Smooth muscle cell (in vitro differentiated cells): ENCODE data around the gene CTNNBL1. TPM values are rescaled to one million over a fixed set of nuclear protein-coding genes. Genes with fewer than 3 reads are reported as not detected.

Experiments
- DNase-seq: peaks from one replicate; lab custom pipeline; 2025; ENCODE audit not compliant: unreplicated experiment; lab: John Stamatoyannopoulos, UW
- H2AFZ ChIP-seq: fragments of 200-600 bp; sonication (generic); 2 replicates; pipeline ENCODE4 v1.6.0; 2016; ENCODE audit warnings: antibody characterized with exemption, low read depth, mild to moderate bottlenecking
- H3F3A ChIP-seq: fragments of 200-600 bp; sonication (generic); 2 replicates; pipeline ENCODE4 v1.6.0; 2017; ENCODE audit warnings: antibody characterized with exemption, low read depth
- H3K27ac ChIP-seq: fragments of 200-600 bp; sonication (generic); 2 replicates; pipeline ENCODE4 v1.5.1; 2016; ENCODE audit warnings: low read depth, mild to moderate bottlenecking
- H3K27me3 ChIP-seq: fragments of 200-600 bp; sonication (generic); 2 replicates; pipeline ENCODE4 v1.6.1; 2016; ENCODE audit warnings: low read depth, mild to moderate bottlenecking
- H3K36me3 ChIP-seq: fragments of 200-600 bp; sonication (generic); 2 replicates; pipeline ENCODE4 v1.5.1; 2016; ENCODE audit warnings: low read depth
- H3K4me1 ChIP-seq: fragments of 200-600 bp; sonication (generic); 2 replicates; pipeline ENCODE4 v1.5.1; 2016; ENCODE audit warnings: low read depth
- H3K4me2 ChIP-seq: fragments of 200-600 bp; sonication (generic); 2 replicates; pipeline ENCODE4 v1.6.0; 2016; ENCODE audit warnings: mild to moderate bottlenecking
- H3K4me3 ChIP-seq: fragments of 200-600 bp; sonication (generic); 2 replicates; pipeline ENCODE4 v1.5.1; 2016; ENCODE audit warnings: mild to moderate bottlenecking
- H3K79me2 ChIP-seq: fragments of 200-600 bp; sonication (generic); 2 replicates; pipeline ENCODE4 v1.6.0; 2016; ENCODE audit warnings: low read depth, mild to moderate bottlenecking
- H3K9ac ChIP-seq: fragments of 200-600 bp; sonication (generic); 2 replicates; pipeline ENCODE4 v1.6.0; 2016; ENCODE audit warnings: low read depth
- H3K9me3 ChIP-seq: fragments of 200-600 bp; sonication (generic); replicated peaks from 2 replicates; pipeline ENCODE4 v1.5.1; 2016; ENCODE audit warnings: low read depth
- H4K20me1 ChIP-seq: fragments of 200-600 bp; sonication (generic); 2 replicates; pipeline ENCODE4 v1.6.0; 2016; ENCODE audit warnings: low read depth
- WGBS: methylation state at CpG from one replicate; pipeline ENCODE4 v1.1.7; 2016; ENCODE audit warnings: low lambda C conversion rate; 5-methylcytosine and 5-hydroxymethylcytosine counted together
- polyA plus RNA-seq: library from polyadenylated mRNA; unstranded; fragments of >200 nt; fragmentation: Nextera tagmentation; extraction: Ambion mirVana; gene quantifications from 2 replicates; pipeline ENCODE4 v1.2.1, GENCODE V29; 2016
- total RNA-seq: library from RNA; depleted of rRNA; stranded (reverse); fragments of >200 nt; gene quantifications from 2 replicates; pipeline ENCODE4 v1.2.3, GENCODE V29; 2014
- TF ChIP-seq, protein P1 (sequence below): fragments of 200-600 bp; sonication (generic); IDR thresholded peaks from 2 replicates; pipeline ENCODE4 v1.5.1; 2017; ENCODE audit warnings: borderline replicate concordance, mild to moderate bottlenecking, antibody characterized with exemption; ENCODE audit not compliant: insufficient read depth, poor library complexity, severe bottlenecking

The CTNNBL1 gene
- total and polyA plus RNA-seq, 2 experiments from 2014 or later = 33.3 to 63.6 TPM

DNA sequence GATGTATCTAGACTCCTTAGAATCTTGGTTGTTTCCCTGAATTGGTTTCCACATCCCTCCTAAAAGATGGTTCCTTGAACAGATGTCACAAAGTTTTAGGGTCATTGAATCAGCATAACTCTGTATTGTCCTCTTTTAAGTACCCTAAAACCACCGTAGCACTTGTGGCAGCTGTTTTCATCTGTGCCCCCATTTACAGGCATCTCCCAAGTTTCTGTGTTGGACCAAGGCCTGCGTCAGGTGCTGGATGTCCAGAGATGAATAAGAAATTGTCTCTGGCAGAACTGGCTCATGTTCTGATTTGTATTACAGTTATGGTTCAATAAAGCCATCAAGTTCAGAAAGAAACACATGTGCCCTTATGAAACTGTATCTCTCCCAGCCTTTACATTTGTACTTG, 48.3 kb downstream of the CTNNBL1 start:
- peaks cover 10% of the 10 kb centered on the region for H3K36me3 ChIP-seq

DNA sequence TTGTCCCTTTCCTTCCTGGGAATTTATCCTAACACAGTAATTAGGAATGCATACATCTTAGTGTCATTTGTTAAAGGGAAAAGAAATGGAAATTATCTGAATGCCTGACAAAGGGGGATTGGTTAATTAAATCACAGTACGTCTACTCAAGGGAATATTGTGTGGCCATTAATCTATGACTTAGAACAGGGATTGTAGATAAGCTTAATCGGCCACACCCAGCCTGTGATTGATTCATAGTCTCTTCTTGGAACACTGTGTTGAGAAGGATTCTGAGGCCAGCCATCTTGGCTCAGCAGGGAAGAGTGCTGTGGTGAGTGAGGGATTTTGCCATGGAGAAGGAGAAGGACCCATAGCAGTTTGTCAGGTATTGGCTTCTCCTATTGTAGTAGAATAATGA, 50.5 kb downstream of the CTNNBL1 start:
- H3K4me1 ChIP-seq = no peaks in the 10 kb centered on the region
- H2AFZ ChIP-seq = no peak overlapping the region
- peaks cover 18% of the 10 kb centered on the region for H3K36me3 ChIP-seq
- DNase-seq = no peak
- TF ChIP-seq, protein P1, sequence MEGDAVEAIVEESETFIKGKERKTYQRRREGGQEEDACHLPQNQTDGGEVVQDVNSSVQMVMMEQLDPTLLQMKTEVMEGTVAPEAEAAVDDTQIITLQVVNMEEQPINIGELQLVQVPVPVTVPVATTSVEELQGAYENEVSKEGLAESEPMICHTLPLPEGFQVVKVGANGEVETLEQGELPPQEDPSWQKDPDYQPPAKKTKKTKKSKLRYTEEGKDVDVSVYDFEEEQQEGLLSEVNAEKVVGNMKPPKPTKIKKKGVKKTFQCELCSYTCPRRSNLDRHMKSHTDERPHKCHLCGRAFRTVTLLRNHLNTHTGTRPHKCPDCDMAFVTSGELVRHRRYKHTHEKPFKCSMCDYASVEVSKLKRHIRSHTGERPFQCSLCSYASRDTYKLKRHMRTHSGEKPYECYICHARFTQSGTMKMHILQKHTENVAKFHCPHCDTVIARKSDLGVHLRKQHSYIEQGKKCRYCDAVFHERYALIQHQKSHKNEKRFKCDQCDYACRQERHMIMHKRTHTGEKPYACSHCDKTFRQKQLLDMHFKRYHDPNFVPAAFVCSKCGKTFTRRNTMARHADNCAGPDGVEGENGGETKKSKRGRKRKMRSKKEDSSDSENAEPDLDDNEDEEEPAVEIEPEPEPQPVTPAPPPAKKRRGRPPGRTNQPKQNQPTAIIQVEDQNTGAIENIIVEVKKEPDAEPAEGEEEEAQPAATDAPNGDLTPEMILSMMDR = no peak
- peaks cover 5% of the 10 kb centered on the region for H3K79me2 ChIP-seq
- H3K9me3 ChIP-seq = no peaks in the 10 kb centered on the region
- H3K9ac ChIP-seq = no peak overlapping the region
- H3K4me3 ChIP-seq = no peak overlapping the region
- no peaks in the 10 kb centered on the region for H3K27me3 ChIP-seq
- peaks cover 29% of the 10 kb centered on the region for H4K20me1 ChIP-seq
- no peaks in the 10 kb centered on the region for H3F3A ChIP-seq
- WGBS = 88% methylated on average over 2 of the region's 2 CpGs
- H3K27ac ChIP-seq = no peak overlapping the region
- no peak overlapping the region for H3K4me2 ChIP-seq

More for the DNA sequence above, 48.3 kb downstream of the CTNNBL1 start:
- Histone ChIP-seq H3K4me1 (no peaks in the 10 kb centered on the region), H3K4me3 (no peak overlapping the region), H3F3A (no peaks in the 10 kb centered on the region), H2AFZ (no peak overlapping the region), H3K9me3 (no peaks in the 10 kb centered on the region), H3K79me2 (peaks cover 5% of the 10 kb centered on the region), H4K20me1 (peaks cover 29% of the 10 kb centered on the region), H3K4me2 (no peak overlapping the region), H3K9ac (no peak overlapping the region), H3K27ac (no peak overlapping the region), H3K27me3 (no peaks in the 10 kb centered on the region)
- no peak for DNase-seq
- WGBS = 98% methylated on average over 2 of the region's 2 CpGs
- TF ChIP-seq, protein P1 = no peak

DNA sequence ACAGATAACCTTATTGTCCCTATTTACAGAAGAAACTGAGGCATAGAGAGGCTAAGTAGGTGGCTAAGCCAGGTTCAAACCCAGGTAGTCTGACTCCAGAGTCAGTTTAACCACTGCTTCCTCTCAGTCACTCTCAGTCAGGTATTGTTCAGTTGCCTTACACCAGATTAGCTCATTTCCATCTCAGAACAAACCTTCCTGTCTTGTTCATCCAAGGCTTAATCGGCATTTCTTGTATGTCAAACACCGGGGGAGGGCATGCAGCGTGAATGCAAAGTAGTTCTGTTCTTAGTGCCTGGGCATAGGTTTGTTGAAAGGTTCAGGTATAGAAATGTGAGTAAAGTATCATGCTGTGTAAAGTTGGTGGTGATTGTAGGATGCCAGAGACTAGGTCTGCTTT, 51.7 kb downstream of the CTNNBL1 start:
- Histone ChIP-seq H3F3A (no peaks in the 10 kb centered on the region), H3K27ac (no peak overlapping the region), H2AFZ (no peak overlapping the region), H3K4me1 (no peaks in the 10 kb centered on the region), H3K27me3 (no peaks in the 10 kb centered on the region), H3K4me3 (no peak overlapping the region), H3K36me3 (peaks cover 11% of the 10 kb centered on the region), H3K9me3 (no peaks in the 10 kb centered on the region), H3K9ac (no peak overlapping the region), H4K20me1 (peaks cover 29% of the 10 kb centered on the region), H3K79me2 (peaks cover 5% of the 10 kb centered on the region), H3K4me2 (no peak overlapping the region)
- no peak for DNase-seq
- TF ChIP-seq, protein P1 = no peak
- WGBS = 96% methylated on average over 3 of the region's 3 CpGs

DNA sequence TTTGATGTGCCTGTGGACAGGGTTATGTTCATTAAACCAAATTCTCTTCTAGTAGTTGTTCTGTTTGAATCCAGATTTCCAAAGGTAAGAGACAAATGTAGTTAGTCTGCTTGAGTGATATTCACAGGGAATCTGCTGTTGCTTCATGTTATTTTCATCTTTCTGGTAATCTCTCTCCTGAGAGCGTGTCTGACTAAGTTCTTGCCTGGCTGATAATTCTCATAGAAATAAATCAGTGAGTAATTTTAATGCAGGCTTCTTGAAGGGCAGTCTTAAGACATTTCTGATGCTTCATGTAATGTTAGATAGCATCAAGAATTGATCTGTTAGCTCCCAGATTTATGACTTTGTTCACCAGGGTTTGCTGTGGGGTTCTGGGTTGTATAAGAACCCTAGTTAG, 54.2 kb downstream of the CTNNBL1 start:
- TF ChIP-seq, protein P1 = no peak

More for the DNA sequence above, 54.2 kb downstream of the CTNNBL1 start:
- no peak overlapping the region for H3K4me3 ChIP-seq
- H3K9ac ChIP-seq = no peak overlapping the region
- H3K36me3 ChIP-seq = peaks cover 11% of the 10 kb centered on the region
- H3K27me3 ChIP-seq = no peaks in the 10 kb centered on the region
- no peak for DNase-seq
- no peak overlapping the region for H2AFZ ChIP-seq
- H3K27ac ChIP-seq = no peak overlapping the region
- peaks cover 5% of the 10 kb centered on the region for H3K79me2 ChIP-seq
- H3K4me1 ChIP-seq = no peaks in the 10 kb centered on the region
- H4K20me1 ChIP-seq = peaks cover 13% of the 10 kb centered on the region
- 100% methylated on average over 1 of the region's 1 CpG for WGBS
- H3K4me2 ChIP-seq = no peak overlapping the region
- no peaks in the 10 kb centered on the region for H3F3A ChIP-seq
- H3K9me3 ChIP-seq = no peaks in the 10 kb centered on the region
